Measurements from ENCODE around the gene CCND3.

The CCND3 gene

GRCh38 chr6:41941280-41942066 lies at the start of gene CCND3:
CCND3 (minus strand) TSS chr6:41941808; CDS start chr6:41941649, 159 bp downstream.
- peak; percentile 85 for DNase-seq (ENCODE audit: low spot score)

DNA sequence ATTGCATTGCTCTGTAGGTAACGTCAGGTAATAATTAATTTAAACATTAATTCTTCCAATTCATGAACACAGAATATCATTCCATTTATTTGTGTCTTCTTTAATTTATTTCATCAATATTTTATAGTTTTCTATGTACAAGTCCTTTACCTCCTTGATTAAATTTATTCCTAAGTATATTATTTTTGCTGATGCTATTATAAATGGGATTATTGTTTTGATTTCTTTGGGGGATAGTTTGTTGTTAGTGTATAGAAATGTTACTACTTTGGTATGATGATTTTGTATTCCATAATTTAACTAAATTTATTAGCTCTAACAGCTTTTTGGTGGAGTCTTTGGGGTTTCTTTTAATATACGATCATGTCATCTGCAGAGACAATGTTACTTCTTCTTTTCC lies 44.7 kb upstream of the CCND3 start:
- no peak for DNase-seq (ENCODE audit: low spot score)

DNA sequence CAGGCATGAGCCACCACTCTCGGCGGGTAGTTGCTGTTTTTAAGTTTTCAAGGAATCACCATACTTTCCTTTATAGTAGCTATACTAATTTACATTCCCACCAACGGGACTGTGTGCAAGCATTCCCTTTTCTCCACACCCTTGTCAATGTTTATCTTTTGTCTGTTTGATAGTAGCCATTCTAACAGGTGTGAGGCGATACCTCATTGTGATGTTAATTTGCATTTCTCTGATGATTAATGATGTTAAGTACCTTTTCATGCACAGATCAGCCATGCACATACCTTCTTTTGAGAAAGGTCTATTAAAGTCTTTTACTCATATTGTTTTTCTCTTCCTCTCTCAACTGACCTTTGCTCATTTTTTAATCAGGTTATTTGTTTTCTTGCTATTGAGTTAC lies 43.0 kb upstream of the CCND3 start:
- DNase-seq (ENCODE audit: low spot score), result no peak

- no peak for DNase-seq (ENCODE audit: low spot score)
Measured at GRCh38 chr6:41976794-41977484, 35.3 kb upstream of the CCND3 start.

- DNase-seq (ENCODE audit: low spot score), result no peak
Measured at GRCh38 chr6:41975276-41975675, 33.7 kb upstream of the CCND3 start.

DNA sequence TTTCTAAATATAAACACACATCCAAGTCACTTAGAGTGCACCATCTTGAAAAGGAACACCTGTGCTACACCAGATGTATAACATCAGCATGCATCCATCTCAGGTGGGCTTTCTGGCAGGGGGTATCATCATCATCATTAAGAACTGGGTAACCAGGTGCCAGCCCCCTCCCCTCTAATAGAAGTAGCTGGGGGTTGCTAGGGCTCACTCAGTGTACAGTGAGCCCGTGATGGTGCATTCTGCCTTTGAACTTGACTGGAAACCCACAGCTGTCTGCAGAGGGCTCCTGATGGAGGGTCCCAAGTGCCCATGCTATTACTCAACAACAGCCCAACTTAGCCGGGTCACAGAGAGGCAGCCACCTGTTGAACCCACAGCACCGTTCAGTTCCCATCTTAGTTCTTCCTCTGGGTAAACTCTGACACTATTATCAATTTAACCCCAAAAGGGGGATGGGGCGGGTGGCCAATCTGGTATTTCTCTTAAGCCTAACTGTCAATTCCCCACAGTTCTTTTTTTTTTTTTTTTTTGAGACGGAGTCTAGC lies 32.7 kb upstream of the CCND3 start:
- DNase-seq (ENCODE audit: low spot score), result no peak

GRCh38 chr6:41972826-41973225 lies 31.2 kb upstream of the CCND3 start:
- DNase-seq (ENCODE audit: low spot score), result no peak

GRCh38 chr6:41970436-41970846 lies 28.8 kb upstream of the CCND3 start:
- DNase-seq (ENCODE audit: low spot score), result no peak

DNA sequence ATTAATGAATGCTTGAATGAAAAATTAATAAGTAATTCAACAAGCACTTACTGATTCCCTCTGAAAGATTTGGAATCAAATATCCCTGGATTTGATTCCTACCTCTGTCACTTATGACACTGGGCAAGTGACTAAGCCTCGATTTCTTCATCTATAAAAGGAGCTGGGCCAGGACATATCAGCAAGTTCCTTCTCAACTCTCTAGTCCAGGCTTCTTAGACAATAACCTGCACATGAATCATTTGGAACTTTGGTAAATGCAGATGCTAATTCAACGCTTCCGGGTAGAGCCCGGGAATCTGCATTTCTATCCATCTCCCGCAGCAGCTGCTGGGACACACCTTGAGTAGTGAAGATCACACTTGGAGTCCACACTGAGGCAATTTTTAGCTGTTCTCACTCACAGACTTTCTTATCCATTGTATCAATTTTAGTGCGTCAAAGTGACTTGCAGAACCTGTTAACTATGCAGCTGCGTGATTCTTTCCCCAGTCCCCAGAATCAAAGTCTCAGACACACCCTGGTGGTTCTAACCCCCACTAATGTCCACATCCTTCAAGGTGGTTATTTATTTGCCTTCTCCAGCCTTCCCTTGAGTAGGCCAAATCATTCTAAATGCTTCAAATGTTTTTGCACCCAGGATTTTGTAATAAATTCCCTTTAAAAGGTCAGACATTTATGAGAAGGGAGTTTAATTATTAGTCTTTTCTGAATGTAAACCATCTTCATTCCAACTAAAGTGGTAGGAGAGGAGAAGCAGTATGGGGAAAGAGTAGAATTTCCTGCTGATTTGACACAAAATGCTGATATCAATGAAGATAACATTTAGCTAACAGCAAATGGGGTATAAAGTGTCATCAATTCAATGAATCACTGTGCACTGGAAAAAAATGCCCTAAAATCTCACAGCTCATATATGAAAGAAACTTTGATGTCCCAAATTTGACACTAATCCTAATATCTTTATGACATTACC lies 26.0 kb upstream of the CCND3 start:
- no peak for DNase-seq (ENCODE audit: low spot score)

- no peak for DNase-seq (ENCODE audit: low spot score)
Measured at GRCh38 chr6:41966961-41967311, 25.3 kb upstream of the CCND3 start.

- DNase-seq (ENCODE audit: low spot score), result no peak
Measured at GRCh38 chr6:41966214-41966920, 24.8 kb upstream of the CCND3 start.

- DNase-seq (ENCODE audit: low spot score), result no peak
Measured at GRCh38 chr6:41965429-41966213, 24.0 kb upstream of the CCND3 start.

DNA sequence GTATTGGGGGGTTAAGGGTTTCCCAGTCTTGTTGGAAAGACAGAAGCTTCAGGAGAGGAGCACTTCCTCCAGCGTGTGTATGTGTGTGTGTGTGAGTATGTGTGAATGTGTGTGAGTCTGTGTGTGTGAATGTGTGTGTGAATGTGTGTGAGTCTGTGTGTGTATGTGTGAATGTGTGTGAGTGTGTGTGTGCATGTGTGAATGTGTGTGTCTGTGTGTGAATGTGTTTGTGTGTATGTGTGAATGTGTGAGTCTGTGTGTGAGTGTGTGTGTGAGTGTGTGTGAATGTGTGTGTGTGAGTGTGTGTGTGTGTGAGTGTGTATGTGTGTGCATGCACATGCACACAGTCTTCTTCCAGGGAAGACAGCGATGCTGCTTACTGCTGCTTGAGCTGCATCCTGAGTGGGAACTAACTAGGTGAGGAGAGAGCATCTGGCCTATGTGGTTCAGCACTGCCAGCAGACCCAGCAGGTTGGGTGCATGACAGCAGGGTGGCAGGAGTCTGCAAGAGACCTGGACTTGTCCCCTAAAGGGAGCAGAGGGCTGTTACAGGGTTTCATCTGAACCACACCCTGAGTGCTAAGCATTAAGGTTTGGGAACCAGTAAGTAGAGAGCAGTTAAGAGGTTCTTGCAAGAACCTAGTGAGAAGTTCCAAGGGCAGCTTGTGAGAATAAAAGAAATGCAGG lies 22.7 kb upstream of the CCND3 start:
- DNase-seq (ENCODE audit: low spot score), result no peak

DNA sequence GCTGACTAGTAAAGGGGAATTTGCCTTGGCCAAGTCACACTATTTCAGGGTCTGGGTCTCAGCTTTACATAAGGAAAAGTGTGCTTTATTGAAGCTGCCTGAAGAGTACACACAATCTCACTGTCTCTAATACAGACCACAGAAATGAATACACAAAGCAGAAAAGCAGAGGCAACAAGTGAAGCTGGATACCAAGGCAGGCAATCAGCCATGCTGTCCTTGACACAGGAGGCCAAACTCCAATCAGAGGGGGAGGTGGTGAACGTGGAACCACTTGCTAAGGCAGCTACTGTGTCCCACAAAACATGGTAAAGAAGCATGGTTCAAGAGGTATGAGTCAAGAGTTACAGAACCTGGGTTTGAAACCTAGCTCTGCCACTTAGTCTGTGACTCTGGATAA lies 21.8 kb upstream of the CCND3 start:
- no peak for DNase-seq (ENCODE audit: low spot score)

DNA sequence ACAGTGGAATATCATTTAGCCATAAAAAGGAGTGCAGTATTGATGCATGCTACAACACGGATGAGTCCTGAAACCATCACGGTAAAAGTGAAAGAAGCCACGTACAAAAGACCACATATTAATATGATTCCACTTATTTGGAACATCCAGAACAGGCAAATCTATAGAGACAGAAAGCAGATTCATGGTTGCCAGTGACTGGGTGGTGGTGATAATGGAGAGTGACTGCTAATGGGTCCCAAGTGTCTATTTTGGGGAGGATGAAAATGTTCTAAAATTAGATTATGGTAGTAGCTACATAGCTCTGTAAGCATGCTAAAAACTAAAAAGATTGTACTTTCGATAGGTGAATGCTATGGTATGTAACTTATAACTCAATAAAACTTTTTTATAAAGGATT lies 18.4 kb upstream of the CCND3 start:
- peak; percentile 44 for DNase-seq (ENCODE audit: low spot score)

- no peak for DNase-seq (ENCODE audit: low spot score)
Measured at GRCh38 chr6:41958022-41958856, 16.6 kb upstream of the CCND3 start.

DNA sequence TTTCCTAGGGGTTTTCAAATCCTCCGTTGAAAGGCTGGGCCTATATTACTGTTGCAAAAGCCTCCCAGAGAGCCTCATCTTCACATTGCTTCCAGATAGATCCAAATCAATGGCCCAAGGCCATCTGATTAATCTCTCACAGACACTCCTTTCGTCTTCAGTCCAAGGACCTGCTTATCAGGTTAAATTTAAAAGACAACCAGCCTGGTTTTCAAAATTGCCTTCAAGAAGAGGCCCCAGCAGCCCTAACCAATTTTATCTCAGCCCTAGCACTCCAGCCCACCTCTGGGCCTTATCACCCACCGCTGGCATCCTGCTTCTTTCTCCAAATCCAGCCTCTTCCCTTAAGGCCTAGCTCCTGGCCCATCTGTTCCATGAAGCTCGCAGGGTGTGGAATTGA lies 15.5 kb upstream of the CCND3 start:
- peak; percentile 48 for DNase-seq (ENCODE audit: low spot score)

- no peak for DNase-seq (ENCODE audit: low spot score)
Measured at GRCh38 chr6:41955412-41955811, 13.8 kb upstream of the CCND3 start.

GRCh38 chr6:41954668-41955067 lies 13.1 kb upstream of the CCND3 start:
- no peak for DNase-seq (ENCODE audit: low spot score)

Measured in hematopoietic multipotent progenitor cell treated with erythropoietin and hydrocortisone succinate and interleukin-3 and kit ligand, for 17 days (in vitro differentiated cells).